NOMO-1 (cell line): ENCODE measurements around the gene CXCL16.

Source experiments
- DNase-seq, 2 experiments: peaks; one replicate each; lab custom pipeline; 2025; ENCODE audit not compliant: unreplicated experiment in 2 of 2; lab: John Stamatoyannopoulos, UW

Gene CXCL16

DNA sequence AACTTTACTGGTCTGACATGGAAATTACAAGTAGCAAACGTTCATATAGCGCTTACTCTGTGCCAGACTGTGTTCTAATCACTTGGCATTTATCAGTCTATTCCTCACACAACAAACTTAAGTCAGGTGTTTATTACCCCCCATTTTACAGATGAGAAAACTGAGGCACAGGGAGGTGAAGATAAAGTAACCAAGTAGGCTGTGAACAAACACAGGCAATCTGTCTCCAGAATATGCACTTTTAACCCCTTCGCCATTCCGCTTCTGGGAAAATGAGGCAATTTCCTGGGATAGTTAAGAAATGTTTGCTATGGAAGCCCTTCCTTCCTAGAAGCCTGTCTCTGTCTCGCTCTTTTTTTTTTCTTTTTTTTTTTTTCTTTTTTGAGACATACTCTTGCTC lies 12.2 kb upstream of the CXCL16 start:
- DNase-seq, result no peak

- no peak for DNase-seq
Observed at GRCh38 chr17:4750606-4751005, 10.9 kb upstream of the CXCL16 start.

GRCh38 chr17:4748686-4749085 lies 9.0 kb upstream of the CXCL16 start:
- DNase-seq, result peak in 1 of 2 experiments; percentile 25

DNA sequence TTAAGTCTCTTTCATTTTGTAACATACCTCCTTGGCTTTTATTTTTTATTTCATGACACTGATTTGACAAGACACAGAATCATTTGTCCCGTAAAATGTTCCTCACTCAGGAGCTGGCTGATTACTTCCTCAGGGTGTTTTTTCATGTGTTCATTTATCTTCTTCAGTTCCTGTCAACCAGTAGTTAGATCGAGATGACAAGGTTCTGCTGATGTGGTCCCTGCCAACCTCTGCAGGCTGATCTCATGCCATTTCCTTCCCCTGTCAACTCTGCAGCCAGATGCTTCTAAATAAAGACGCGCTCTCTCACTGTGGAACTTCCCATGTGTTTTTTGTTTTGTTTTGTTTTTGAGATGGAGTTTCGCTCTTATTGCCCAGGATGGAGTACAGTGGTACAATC lies 8.1 kb upstream of the CXCL16 start:
- peak; percentile 33 to 63 for DNase-seq

- no peak for DNase-seq
Observed at GRCh38 chr17:4744999-4745969, 5.6 kb upstream of the CXCL16 start.

- DNase-seq, result no peak
Observed at GRCh38 chr17:4743898-4744297, 4.2 kb upstream of the CXCL16 start.

DNA sequence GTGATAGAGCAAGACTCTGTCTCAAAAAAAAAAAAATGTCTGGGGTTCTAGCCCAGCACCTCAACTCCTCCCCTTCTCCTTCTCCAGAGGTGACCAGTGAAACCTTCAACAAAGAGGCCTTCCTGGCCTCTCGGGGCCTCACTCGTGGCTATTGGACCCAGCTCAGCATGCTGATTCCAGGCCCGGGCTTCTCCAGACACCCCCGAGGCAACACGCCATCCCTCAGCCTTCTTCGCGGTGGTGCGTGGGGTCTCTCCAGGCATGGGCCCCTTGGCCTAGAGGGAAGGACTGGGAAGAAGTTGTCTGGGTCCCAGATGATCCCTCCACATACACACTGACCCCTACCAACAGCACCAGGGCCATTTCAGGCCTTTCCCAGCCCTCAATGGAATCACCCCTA lies 3.5 kb upstream of the CXCL16 start:
- DNase-seq, result no peak

- no peak for DNase-seq
Observed at GRCh38 chr17:4742629-4743028, 2.9 kb upstream of the CXCL16 start.

DNA sequence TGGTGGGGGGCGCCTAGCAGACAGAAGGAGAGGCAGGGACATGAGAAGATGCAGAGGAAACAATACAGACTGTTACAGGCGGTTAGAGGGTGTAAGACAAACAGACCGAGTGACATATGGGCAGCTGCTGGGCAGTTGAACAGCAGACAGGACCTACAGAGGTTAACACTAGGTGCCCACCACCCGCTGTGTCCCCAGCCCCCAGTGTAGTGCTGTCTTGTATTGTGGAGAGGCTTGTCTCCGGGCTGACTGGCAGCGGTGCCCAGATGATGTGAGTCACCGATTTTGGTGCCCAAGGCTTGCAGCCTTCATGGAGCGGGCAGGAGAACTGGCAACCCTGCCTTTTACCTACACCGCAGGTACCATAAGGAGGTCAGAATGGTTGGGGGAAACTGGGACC lies 2.4 kb upstream of the CXCL16 start:
- DNase-seq, result no peak

DNA sequence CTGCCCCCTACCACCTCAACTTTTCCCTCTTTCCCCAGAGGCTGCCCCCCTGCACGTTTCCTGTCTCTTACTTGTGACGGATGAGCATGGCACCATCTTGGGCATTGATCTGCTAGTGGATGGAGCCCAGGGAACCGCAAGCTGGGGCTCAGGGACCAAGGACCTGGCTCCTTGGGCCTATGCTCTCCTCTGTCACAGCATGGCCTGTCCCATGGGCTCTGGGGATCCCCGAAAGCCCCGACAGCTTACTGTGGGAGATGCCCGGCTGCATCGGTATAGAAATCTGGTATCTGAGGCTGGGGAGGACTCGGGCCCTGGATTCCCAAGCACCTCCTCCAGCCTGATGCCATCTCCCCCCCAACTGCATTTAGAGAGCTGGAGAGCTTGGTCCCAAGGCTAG lies 1.8 kb upstream of the CXCL16 start:
- DNase-seq, result no peak

DNA sequence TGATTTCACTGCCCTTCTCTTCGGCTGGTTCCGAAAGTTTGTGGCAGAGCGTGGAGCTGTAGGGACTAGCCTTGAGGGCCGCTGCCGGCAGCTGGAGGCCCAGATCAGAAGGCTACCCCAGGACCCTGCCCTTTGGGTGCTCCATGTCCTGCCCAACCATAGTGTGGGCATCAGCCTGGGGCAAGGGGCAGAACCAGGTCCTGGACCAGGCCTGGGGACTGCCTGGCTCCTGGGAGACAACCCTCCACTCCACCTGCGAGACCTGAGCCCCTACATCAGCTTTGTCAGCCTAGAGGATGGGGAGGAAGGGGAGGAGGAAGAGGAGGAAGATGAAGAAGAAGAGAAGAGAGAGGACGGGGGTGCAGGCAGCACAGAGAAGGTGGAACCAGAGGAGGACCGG lies 856 bp upstream of the CXCL16 start:
- no peak for DNase-seq

- no peak for DNase-seq
Observed at GRCh38 chr17:4740025-4740351, 260 bp upstream of the CXCL16 start.

GRCh38 chr17:4738136-4739121 lies 1.3 kb downstream of the CXCL16 start:
- no peak for DNase-seq

GRCh38 chr17:4735876-4736651 lies 3.7 kb downstream of the CXCL16 start:
- peak; percentile 64 to 79 for DNase-seq

- DNase-seq, result no peak
Observed at GRCh38 chr17:4734857-4735475, 4.8 kb downstream of the CXCL16 start.

GRCh38 chr17:4733073-4733531 lies 6.6 kb downstream of the CXCL16 start:
- peak; percentile 88 to 93 for DNase-seq

- DNase-seq, result peak in 1 of 2 experiments; percentile 26
Observed at GRCh38 chr17:4728124-4728523, 11.6 kb downstream of the CXCL16 start.

GRCh38 chr17:4725646-4726310 lies 13.9 kb downstream of the CXCL16 start:
- peak; percentile 44 to 80 for DNase-seq

GRCh38 chr17:4724650-4725049 lies 15.1 kb downstream of the CXCL16 start:
- DNase-seq, result no peak
